GM12878 (cell line): ENCODE results near the gene CELSR2. TPM values are rescaled to one million over a fixed set of nuclear protein-coding genes. Genes with fewer than 3 reads are reported as not detected.

Experiments
- ATAC-seq: fragments of 200-7000 bp; cut with Tn5 transposase; 3 replicates; pipeline ENCODE4 v1.9.1; 2020; ENCODE audit warnings: mild to moderate bottlenecking, moderate library complexity
- BruUV-seq: library from RNA; stranded (reverse); fragments of 400-500 nt; replicated peaks from 2 replicates; lab custom pipeline; 2021; lab: Mats Ljungman, UMichigan
- CTCF ChIA-PET: fragments of 300-600 bp; sonication (Branson Sonifier 250); formaldehyde crosslinking; extraction: SDS; loops from one replicate; lab custom pipeline; 2021; ENCODE audit warnings: inconsistent platforms; lab: Yijun Ruan, JAX
- POLR2A ChIA-PET: fragments of 350-600 bp; formaldehyde crosslinking; extraction: SDS; loops from one replicate; lab custom pipeline; 2021; ENCODE audit warnings: inconsistent platforms; lab: Charles Lee
- RAD21 ChIA-PET: fragments of 300-600 bp; sonication (Branson Sonifier 250); formaldehyde crosslinking; loops from one replicate; lab custom pipeline; 2023; ENCODE audit warnings: antibody characterized with exemption; ENCODE audit not compliant: unreplicated experiment; lab: Charles Lee
- SMC1A ChIA-PET: fragments of 300-600 bp; sonication (Branson Sonifier 250); formaldehyde crosslinking; loops from one replicate; lab custom pipeline; 2023; ENCODE audit not compliant: unreplicated experiment, uncharacterized antibody; lab: Charles Lee
- DNase-seq: peaks from one replicate; pipeline ENCODE4 v3.0.0-alpha.2; 2011; ENCODE audit warnings: low read depth, low spot score
- FAIRE-seq: peaks from 3 replicates; lab custom pipeline; 2011; peaks lifted over from hg19 to GRCh38; lab: Jason Lieb, UNC
- H2AFZ ChIP-seq: 2 replicates; pipeline ENCODE4 v1.6.0; 2011; ENCODE audit warnings: low read depth, low read length, control low read depth; ENCODE audit not compliant: control insufficient read depth
- H3K27ac ChIP-seq: 2 replicates; pipeline ENCODE4 v1.5.1; 2011; ENCODE audit warnings: control low read depth; ENCODE audit not compliant: control insufficient read depth, insufficient read depth
- H3K27me3 ChIP-seq, 2 experiments: replicated peaks in 1 of 2; 2 replicates each; pipeline versions ENCODE4 v1.6.0 to v1.6.1; 2011; ENCODE audit warnings: low read length in 1 of 2; ENCODE audit not compliant: control insufficient read depth in 2 of 2, insufficient read depth in 2 of 2
- H3K36me3 ChIP-seq, 2 experiments: 2 replicates each; pipeline ENCODE4 v1.5.1; 2011; ENCODE audit warnings: low read length in 1 of 2; ENCODE audit not compliant: control insufficient read depth in 2 of 2, insufficient read depth in 2 of 2
- H3K4me1 ChIP-seq: 2 replicates; pipeline ENCODE4 v1.6.1; 2011; ENCODE audit warnings: mild to moderate bottlenecking, low read length, moderate library complexity, mixed read lengths; ENCODE audit not compliant: control insufficient read depth, insufficient read depth
- H3K4me2 ChIP-seq: 2 replicates; pipeline ENCODE4 v1.6.0; 2011; ENCODE audit warnings: control low read depth; ENCODE audit not compliant: control insufficient read depth, insufficient read depth
- H3K4me3 ChIP-seq: fragments of 200-600 bp; sonication (generic); 2 replicates; pipeline ENCODE4 v1.5.1; 2016
- H3K79me2 ChIP-seq: 2 replicates; pipeline ENCODE4 v1.6.0; 2011; ENCODE audit warnings: low read length; ENCODE audit not compliant: control insufficient read depth, insufficient read depth
- H3K9ac ChIP-seq: 2 replicates; pipeline ENCODE4 v1.8.0; 2011; ENCODE audit warnings: low read length, control low read depth, mixed read lengths; ENCODE audit not compliant: control insufficient read depth, insufficient read depth
- H3K9me3 ChIP-seq: replicated peaks from 3 replicates; pipeline ENCODE4 v1.5.1; 2011; ENCODE audit warnings: mild to moderate bottlenecking, low read length; ENCODE audit not compliant: control insufficient read depth, insufficient read depth
- H4K20me1 ChIP-seq: 2 replicates; pipeline ENCODE4 v1.6.0; 2011; ENCODE audit not compliant: control insufficient read depth, insufficient read depth
- BHLHE40 ChIP-seq, 2 experiments: fragments of 450-650 bp in 1 of 2; IDR thresholded peaks; 2 replicates each; pipeline ENCODE4 v1.6.1; 2011 to 2017; ENCODE audit warnings: low read depth in 2 of 2, borderline replicate concordance in 1 of 2, improper control_type of control experiment in 1 of 2, low read length in 1 of 2, mild to moderate bottlenecking in 1 of 2
- IKZF2 ChIP-seq, 2 experiments: fragments of 450-650 bp; IDR thresholded peaks; 2 replicates each; pipeline ENCODE4 v1.6.1; 2017; ENCODE audit warnings: mild to moderate bottlenecking in 2 of 2, moderate library complexity in 2 of 2
- KDM1A ChIP-seq: fragments of 200-600 bp; sonication (generic); IDR thresholded peaks from 2 replicates; pipeline ENCODE4 v1.6.1; 2016; ENCODE audit warnings: borderline replicate concordance
- MYB ChIP-seq: fragments of 150-350 bp; IDR thresholded peaks from 2 replicates; pipeline ENCODE4 v1.6.1; 2014; ENCODE audit warnings: mild to moderate bottlenecking, low read depth, low read length, borderline replicate concordance
- NFYA ChIP-seq: IDR thresholded peaks from 2 replicates; pipeline ENCODE4 v1.6.1; 2011; ENCODE audit warnings: low read depth, mild to moderate bottlenecking, low read length, improper control_type of control experiment, borderline replicate concordance
- NR2C1 ChIP-seq: fragments of 450-650 bp; IDR thresholded peaks from 2 replicates; pipeline ENCODE4 v1.6.1; 2017; ENCODE audit warnings: antibody characterized with exemption, mild to moderate bottlenecking, moderate library complexity
- NR2F1 ChIP-seq: fragments of 450-650 bp; conservative IDR thresholded peaks from 2 replicates; pipeline ENCODE4 v1.6.1; 2017; ENCODE audit warnings: mild to moderate bottlenecking
- NRF1 ChIP-seq: conservative IDR thresholded peaks from 2 replicates; pipeline ENCODE4 v1.6.1; 2011; ENCODE audit warnings: mild to moderate bottlenecking, low read depth, low read length, improper control_type of control experiment
- PML ChIP-seq: IDR thresholded peaks from 2 replicates; pipeline ENCODE4 v1.6.1; 2012; ENCODE audit warnings: low read length, inconsistent platforms
- SIN3A ChIP-seq: IDR thresholded peaks from 2 replicates; pipeline ENCODE4 v1.6.1; 2012; ENCODE audit warnings: low read depth, low read length, improper control_type of control experiment
- SP1 ChIP-seq: IDR thresholded peaks from one replicate; pipeline ENCODE4 v1.6.1; 2011; ENCODE audit warnings: low read depth, low read length
- SUZ12 ChIP-seq: fragments of 200-600 bp; sonication (generic); IDR thresholded peaks from one replicate; pipeline ENCODE4 v1.6.1; 2018; ENCODE audit warnings: antibody characterized with exemption, mild to moderate bottlenecking; ENCODE audit not compliant: unreplicated experiment
- TCF7 ChIP-seq: IDR thresholded peaks from 2 replicates; pipeline ENCODE4 v1.6.1; 2014; ENCODE audit warnings: antibody characterized with exemption, borderline replicate concordance
- WGBS: methylation state at CpG from one replicate; pipeline ENCODE4 v1.1.6; 2016; ENCODE audit warnings: low lambda C conversion rate; ENCODE audit not compliant: insufficient replicate concordance, insufficient coverage; ENCODE audit errors: missing lambda C conversion rate; 5-methylcytosine and 5-hydroxymethylcytosine counted together
- in situ Hi-C: fragments of 300-500 bp; cut with MboI; formaldehyde crosslinking; loops from 9 replicates; pipeline ENCODE4 v1.14.3; 2018; ENCODE audit warnings: mixed read lengths
- intact Hi-C: fragments of 100-400 bp; cut with micrococcal nuclease; formaldehyde crosslinking; loops from one replicate; pipeline ENCODE4 v1.14.2; 2022; ENCODE audit not compliant: unreplicated experiment
- polyA plus RNA-seq, 11 experiments: library from polyadenylated mRNA; depleted of rRNA in 4 of 11; unstranded in 6 of 11; stranded (reverse) in 5 of 11; fragments of >200 nt; fragmentation: Nextera tagmentation in 4 of 11; fragmentation: Illumina TruSeq in 1 of 11; extraction: Ambion mirVana in 4 of 11; extraction: Trizol in 1 of 11; gene quantifications; 1 replicate in 1 of 11; 2 replicates in 10 of 11; pipeline versions ENCODE4 v1.2.1 to v1.2.3, GENCODE V29; 2011 to 2016; ENCODE audit warnings: inconsistent platforms in 2 of 11, missing spikeins in 2 of 11, low read depth in 1 of 11
- total RNA-seq, 4 experiments: library from RNA; depleted of rRNA in 3 of 4; stranded (reverse); fragments of >200 nt in 3 of 4; fragmentation: Illumina TruSeq in 1 of 4; extraction: Trizol in 1 of 4; gene quantifications; 2 replicates each; pipeline versions ENCODE4 v1.2.1 to v1.2.3, GENCODE V29; 2013 to 2021
- TF ChIP-seq, protein P1 (sequence below): fragments of 150-350 bp; IDR thresholded peaks from 2 replicates; pipeline ENCODE4 v1.6.1; 2014; ENCODE audit warnings: mild to moderate bottlenecking, low read depth, low read length
- TF ChIP-seq, protein P2 (sequence below): IDR thresholded peaks from 2 replicates; pipeline ENCODE4 v1.6.1; 2011; ENCODE audit warnings: low read depth, mild to moderate bottlenecking, low read length, moderate library complexity, borderline replicate concordance; ENCODE audit errors: extremely low read depth
- TF ChIP-seq, protein P3 (sequence below): IDR thresholded peaks from 2 replicates; pipeline ENCODE4 v1.6.1; 2012; ENCODE audit warnings: low read depth, low read length, improper control_type of control experiment
- TF ChIP-seq, protein P4 (sequence below), 3 experiments: IDR thresholded peaks in 2 of 3; conservative IDR thresholded peaks in 1 of 3; 2 replicates each; pipeline ENCODE4 v1.5.1; 2011; ENCODE audit warnings: low read depth in 3 of 3, low read length in 3 of 3, mild to moderate bottlenecking in 3 of 3, control low read depth in 2 of 3, moderate library complexity in 2 of 3, inconsistent platforms in 1 of 3, mixed read lengths in 1 of 3; ENCODE audit not compliant: control insufficient read depth in 2 of 3, insufficient read depth in 1 of 3; ENCODE audit errors: extremely low read depth in 1 of 3

The CELSR2 gene
- total and polyA plus RNA-seq, 10 of the 15 experiments (the other 5 are each of a cell fraction or from before 2014, with no cell fraction given) = under 0.01 to 0.15 (median 0.04) TPM; not detected in 2

DNA sequence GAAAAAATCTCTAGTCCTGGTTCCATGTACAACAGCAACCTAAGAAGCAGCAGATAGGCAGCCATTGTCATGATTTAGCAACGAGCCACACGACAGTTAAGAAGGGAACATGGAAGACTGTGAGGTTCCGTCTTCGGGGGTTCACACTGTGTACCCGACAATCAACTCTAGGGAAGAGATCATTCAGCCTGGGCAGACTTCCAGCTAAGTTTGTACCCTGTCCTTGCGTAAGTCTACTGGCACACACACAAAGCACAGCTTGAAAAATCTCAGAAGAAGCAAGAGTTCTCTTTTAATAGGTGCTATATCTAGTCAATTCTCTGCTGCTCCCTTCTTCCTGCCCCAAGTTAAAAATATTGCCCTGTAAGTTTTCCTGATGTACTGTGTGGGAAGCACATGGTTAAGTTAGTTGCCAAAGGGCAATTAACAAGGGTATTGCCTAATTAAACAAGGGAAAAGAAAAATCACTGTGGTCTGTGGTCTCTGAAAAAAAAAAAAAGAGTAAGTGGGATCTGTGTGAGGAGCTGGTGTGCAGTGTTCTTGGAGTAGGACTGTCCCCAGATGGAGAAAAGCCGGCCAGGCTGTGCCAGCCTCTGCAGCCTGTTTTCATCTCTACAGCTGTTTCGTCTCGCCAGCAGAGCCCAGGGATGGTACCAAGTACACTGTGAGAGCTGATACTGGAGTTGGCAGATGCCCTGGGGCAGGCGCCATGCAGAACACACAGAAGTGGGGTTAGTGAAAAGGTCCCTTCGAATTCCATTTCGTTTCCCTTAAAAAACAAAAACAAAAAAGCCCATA, 63.8 kb downstream of the CELSR2 start (continued):
- TF ChIP-seq, protein P1, sequence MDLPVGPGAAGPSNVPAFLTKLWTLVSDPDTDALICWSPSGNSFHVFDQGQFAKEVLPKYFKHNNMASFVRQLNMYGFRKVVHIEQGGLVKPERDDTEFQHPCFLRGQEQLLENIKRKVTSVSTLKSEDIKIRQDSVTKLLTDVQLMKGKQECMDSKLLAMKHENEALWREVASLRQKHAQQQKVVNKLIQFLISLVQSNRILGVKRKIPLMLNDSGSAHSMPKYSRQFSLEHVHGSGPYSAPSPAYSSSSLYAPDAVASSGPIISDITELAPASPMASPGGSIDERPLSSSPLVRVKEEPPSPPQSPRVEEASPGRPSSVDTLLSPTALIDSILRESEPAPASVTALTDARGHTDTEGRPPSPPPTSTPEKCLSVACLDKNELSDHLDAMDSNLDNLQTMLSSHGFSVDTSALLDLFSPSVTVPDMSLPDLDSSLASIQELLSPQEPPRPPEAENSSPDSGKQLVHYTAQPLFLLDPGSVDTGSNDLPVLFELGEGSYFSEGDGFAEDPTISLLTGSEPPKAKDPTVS = no peak
- no peak for TF ChIP-seq NRF1
- TF ChIP-seq SIN3A = no peak
- no peak for TF ChIP-seq SUZ12
- no peak for TF ChIP-seq NR2F1
- TF ChIP-seq, protein P2, sequence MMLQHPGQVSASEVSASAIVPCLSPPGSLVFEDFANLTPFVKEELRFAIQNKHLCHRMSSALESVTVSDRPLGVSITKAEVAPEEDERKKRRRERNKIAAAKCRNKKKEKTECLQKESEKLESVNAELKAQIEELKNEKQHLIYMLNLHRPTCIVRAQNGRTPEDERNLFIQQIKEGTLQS = no peak
- TF ChIP-seq SP1 = no peak

DNA sequence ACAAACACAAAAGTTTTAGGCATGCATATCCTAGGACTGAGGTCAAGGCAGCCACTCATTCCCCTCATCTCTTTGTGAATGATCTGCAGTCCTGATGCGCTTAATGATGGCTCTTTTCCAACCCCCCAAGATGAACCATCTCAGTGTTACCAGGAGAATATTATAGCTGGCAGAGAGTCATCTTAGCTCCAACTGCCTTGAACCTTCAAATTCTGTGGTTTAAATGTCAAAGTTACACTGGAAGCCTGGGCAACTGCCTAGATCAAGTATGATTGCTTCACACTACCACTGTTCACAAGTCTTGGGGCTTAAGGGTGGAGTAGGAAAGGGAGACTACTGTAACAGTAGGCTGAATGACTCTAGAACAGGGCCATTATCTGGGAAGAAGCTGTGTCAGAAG, 65.5 kb downstream of the CELSR2 start:
- Histone ChIP-seq H3K9ac (no peak overlapping the region), H3K27ac (no peak overlapping the region), H3K9me3 (no peaks in the 10 kb centered on the region), H3K4me3 (no peak overlapping the region), H3K4me1 (no peaks in the 10 kb centered on the region), H3K4me2 (no peak overlapping the region), H4K20me1 (no peaks in the 10 kb centered on the region), H3K36me3 (no peaks in the 10 kb centered on the region), H2AFZ (no peak overlapping the region), H3K79me2 (no peaks in the 10 kb centered on the region), H3K27me3 (peaks cover 0 to 1% of the 10 kb centered on the region in 2 experiments; a peak in 2 of 4 replicates)
- ChIA-PET SMC1A (interaction anchor here (0.7 kb wide), 1 partner anchor 37 kb away, joined by 3 read pairs; no protein-coding TSS in a partner anchor), CTCF (no interaction called here), POLR2A (no interaction called here), RAD21 (no interaction called here)
- no TSS peak for BruUV-seq
- ATAC-seq = no peak
- in situ Hi-C loops = no loop called here
- intact Hi-C loops = no loop called here
- WGBS = 100% methylated on average over 1 of the region's 1 CpG
- no peak for FAIRE-seq
- no peak for DNase-seq
- no peak for TF ChIP-seq TCF7
- TF ChIP-seq MYB = no peak
- TF ChIP-seq IKZF2 (IDR thresholded peaks at IDR 0.05) = no peak
- no peak for TF ChIP-seq BHLHE40 (IDR thresholded peaks at IDR 0.05; ENCODE audit: borderline replicate concordance in 1 of 2, low read depth in 2 of 2, low read length in 1 of 2)
- TF ChIP-seq NFYA = no peak
- no peak for TF ChIP-seq NR2C1
- TF ChIP-seq, protein P3, sequence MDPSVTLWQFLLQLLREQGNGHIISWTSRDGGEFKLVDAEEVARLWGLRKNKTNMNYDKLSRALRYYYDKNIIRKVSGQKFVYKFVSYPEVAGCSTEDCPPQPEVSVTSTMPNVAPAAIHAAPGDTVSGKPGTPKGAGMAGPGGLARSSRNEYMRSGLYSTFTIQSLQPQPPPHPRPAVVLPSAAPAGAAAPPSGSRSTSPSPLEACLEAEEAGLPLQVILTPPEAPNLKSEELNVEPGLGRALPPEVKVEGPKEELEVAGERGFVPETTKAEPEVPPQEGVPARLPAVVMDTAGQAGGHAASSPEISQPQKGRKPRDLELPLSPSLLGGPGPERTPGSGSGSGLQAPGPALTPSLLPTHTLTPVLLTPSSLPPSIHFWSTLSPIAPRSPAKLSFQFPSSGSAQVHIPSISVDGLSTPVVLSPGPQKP = no peak
- TF ChIP-seq, protein P4, sequence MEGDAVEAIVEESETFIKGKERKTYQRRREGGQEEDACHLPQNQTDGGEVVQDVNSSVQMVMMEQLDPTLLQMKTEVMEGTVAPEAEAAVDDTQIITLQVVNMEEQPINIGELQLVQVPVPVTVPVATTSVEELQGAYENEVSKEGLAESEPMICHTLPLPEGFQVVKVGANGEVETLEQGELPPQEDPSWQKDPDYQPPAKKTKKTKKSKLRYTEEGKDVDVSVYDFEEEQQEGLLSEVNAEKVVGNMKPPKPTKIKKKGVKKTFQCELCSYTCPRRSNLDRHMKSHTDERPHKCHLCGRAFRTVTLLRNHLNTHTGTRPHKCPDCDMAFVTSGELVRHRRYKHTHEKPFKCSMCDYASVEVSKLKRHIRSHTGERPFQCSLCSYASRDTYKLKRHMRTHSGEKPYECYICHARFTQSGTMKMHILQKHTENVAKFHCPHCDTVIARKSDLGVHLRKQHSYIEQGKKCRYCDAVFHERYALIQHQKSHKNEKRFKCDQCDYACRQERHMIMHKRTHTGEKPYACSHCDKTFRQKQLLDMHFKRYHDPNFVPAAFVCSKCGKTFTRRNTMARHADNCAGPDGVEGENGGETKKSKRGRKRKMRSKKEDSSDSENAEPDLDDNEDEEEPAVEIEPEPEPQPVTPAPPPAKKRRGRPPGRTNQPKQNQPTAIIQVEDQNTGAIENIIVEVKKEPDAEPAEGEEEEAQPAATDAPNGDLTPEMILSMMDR (IDR thresholded peaks at IDR 0.05 in 2 of 3, conservative IDR thresholded peaks at IDR 0.05 in 1 of 3; ENCODE audit: control insufficient read depth in 2 of 3, extremely low read depth in 1 of 3, insufficient read depth in 1 of 3, low read depth in 3 of 3, low read length in 3 of 3) = no peak
- no peak for TF ChIP-seq KDM1A
- TF ChIP-seq PML = no peak
